Activated T-cell treated with anti-CD3 and anti-CD28 coated beads for 4 hours (primary cell): ENCODE measurements around the gene APBB2.
"Not testable (repeated sequence)": the region's sequence is repeated elsewhere in the genome, so short reads cannot be mapped to it uniquely, and the experiment has no call there.

Experiments
- DNase-seq: peaks from one replicate; pipeline ENCODE4 v3.0.0-alpha.2; 2020

APBB2 gene

DNA sequence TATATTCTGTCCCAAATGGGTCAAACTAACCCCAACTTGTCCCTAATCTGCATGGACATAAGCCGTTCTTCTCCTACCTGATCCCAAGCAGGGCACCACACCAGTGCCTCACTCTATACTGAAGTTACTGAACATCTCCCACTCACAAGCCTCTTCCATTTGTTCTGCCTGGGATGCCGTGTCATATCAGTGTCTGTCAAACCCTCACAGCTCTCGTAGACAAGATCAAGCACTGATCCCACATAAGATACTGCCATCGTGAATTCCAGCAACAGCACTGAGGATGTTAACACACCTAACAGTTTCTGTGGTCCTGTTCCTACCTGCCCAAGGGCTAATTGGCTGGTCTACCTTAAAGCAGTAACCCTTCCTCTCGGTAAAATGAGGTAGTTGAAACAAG is 162.1 kb downstream of the APBB2 start:
- no peak for DNase-seq

DNA sequence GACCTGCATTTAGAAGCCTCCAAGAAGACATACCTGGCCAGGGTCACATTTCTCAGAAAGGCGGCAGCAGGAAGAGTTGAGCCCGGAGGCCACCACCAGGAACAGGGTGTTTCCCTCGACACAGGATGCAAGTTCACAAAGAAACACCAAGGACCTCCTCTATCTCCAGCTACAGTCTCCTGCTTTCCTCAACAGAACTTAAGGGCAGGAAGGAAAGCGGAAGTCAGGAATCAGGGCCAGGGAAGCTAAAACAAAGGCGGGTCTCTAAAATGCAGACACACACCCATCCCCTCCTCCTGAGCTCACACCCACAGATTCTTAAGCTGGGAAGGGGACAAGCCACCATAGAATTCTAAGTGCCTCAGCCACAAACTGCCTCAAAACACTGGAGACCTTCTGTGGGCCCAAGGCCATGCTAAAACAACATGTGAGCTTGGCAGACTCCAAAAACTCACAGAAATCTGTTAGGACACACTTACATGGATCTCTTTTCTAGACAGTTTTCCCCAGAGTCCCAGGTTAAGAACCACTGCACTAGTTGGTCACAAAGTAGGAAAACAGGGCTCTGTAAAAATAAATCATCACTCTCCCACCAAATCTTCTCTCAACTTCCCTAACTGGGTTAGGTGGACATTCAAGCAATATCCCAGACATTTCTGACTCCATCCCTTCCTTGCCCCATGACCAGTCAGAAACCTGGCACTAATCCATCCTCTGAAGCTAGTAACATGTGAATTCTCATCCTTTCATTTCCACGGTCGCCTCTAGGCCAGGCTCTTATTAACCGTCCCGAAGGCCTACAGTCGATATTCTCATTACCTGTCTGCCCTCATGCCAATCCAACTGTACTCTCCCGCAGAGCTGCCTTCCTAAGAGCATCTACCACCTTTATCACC is 163.2 kb downstream of the APBB2 start:
- no peak for DNase-seq

DNA sequence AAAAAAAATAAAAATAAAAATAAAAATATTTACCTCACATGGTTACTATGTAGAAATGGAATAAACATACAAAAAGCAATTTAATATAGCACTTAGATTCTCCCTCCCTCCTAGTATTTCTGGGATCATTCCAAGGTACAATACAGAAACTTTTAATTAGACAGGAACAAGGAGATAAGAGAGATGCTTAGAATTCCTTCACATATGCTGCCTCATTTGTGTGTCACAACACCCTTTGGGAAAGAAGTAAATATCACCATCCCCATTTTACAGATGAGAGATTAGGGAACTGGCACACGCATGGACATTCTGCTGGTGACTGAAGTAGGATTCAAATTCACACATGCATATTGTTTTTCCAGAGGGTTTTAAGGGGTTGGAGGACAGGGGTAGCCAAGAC is 164.2 kb downstream of the APBB2 start:
- DNase-seq, result no peak

- DNase-seq, result not testable (repeated sequence)
Observed at GRCh38 chr4:41049176-41049575, 165.2 kb downstream of the APBB2 start.

- no peak for DNase-seq
Observed at GRCh38 chr4:41044791-41045190, 169.6 kb downstream of the APBB2 start.

- no peak for DNase-seq
Observed at GRCh38 chr4:41044165-41044564, 170.2 kb downstream of the APBB2 start.

- DNase-seq, result no peak
Observed at GRCh38 chr4:41043465-41043864, 170.9 kb downstream of the APBB2 start.

DNA sequence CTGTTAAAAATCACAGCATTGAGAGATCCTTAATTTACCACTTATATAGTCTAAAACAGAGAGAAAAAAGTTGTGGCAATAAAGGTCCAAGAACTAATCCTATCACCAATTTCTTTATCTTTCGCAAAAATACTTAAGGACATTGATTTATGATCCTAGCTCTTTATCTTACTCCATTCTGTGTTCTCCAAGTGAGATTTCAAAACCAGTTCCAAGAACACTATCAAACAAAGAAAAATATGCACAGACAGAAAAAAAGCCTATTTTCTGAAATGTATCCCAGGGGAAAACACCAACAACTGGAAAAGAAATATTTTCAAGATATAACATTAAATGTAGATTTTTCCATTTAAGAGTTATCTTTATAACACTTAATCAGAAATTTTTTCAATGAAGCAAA is 172.8 kb downstream of the APBB2 start:
- DNase-seq, result no peak

DNA sequence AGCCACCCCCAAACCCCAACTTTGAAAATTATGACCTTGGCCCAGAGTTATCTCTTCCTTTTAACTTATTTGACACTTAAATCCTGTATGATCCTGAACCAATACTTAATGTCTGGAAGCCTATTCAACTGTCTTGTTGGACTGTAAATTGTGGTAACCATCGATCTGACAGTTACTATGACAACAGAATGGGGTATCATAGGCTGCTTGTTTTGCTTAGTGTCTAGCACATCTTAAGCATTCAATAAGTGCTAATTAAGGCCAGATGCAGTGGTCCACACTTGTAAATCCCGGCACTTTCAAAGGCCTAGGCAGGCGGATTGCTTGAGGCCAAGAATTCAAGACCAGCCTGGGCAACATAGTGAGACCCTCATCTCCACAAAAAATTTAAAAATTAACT is 175.0 kb downstream of the APBB2 start:
- DNase-seq, result no peak

DNA sequence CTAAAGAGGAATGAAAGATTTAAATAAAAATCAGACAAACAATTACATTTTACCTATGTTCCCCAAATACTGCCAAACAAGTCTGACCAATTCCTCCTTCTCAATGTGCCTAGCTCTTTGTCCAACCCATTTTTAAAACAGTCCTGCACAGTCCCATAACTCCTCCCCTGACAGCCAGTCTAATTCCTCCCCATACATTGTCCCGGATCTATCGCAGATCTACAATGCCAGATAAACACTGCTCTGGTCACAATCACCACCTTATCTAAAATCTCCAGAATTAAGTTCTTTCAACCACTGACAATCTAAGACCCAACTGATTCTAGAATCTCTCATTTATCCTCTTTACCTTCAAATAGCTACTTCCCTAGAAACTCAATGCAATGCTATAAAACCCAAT is 176.0 kb downstream of the APBB2 start:
- DNase-seq, result no peak

DNA sequence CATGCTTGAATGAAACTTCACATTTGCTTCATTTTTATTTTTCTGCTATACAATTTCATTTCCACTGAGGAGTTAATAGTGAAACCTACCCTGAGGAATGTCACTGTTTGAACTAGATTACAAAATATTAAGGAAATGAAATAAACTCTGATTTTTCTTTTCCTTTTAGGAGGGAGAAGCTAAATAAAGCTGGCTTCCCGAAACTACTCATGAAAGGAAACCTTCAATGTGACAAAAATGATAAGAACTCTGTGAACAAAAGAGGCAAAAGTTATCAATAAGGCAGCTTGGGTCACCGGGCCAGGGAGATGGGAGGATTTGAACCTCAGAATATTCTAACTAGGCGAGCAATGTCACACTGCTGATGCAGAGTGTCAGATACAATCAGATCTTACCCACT is 185.2 kb downstream of the APBB2 start:
- no peak for DNase-seq

DNA sequence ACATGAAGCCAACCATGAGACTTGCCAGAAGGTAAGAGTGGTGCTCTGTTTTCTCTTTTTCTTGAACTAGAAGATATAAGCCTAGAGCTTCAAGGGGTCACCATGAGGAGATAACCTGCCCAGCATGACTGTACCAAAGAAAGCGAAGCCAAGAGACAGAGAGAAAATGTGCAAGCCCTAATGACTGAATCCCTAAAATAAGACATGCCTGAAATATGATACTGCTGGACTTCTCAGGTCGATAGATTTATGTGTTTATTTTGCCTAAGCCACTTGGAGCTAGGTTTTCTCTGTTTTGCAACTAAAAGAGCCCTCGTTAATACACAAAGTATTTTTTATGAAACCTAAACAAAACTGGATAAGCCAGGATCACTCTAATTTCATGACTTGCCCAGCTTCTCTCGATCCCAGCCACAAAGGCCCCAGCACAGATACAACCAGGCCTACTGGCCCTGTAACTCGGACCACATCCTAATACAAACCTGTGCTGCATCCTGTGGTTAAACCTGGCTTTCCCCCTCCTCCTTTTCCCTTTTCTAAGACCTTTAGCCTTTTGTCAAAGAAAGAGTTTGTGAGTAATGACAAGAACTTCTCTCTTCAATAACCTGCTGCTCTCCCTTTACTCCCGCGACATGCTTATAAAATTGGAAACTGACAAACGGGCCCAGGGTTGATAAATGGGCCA is 185.8 kb downstream of the APBB2 start:
- no peak for DNase-seq

DNA sequence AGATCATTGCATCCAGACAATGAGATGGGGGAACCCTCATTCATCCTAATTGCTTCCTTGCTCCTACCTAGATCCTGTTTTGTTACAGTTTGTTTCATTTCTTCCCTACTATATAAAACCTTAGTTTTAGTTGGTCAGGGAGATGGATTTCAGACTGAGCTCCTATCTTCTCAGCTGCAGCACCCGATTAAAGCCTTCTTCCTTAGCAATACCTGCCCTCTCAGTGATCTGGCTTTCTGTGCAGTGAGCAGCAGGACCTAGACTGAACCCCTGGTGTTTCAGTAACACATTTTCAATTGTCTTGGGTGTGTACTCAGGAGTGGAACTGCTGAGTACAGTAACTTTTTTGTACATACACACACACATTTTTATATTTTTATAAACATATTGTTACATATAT is 187.4 kb downstream of the APBB2 start:
- no peak for DNase-seq

GRCh38 chr4:41025824-41026223 is 188.5 kb downstream of the APBB2 start:
- no peak for DNase-seq

DNA sequence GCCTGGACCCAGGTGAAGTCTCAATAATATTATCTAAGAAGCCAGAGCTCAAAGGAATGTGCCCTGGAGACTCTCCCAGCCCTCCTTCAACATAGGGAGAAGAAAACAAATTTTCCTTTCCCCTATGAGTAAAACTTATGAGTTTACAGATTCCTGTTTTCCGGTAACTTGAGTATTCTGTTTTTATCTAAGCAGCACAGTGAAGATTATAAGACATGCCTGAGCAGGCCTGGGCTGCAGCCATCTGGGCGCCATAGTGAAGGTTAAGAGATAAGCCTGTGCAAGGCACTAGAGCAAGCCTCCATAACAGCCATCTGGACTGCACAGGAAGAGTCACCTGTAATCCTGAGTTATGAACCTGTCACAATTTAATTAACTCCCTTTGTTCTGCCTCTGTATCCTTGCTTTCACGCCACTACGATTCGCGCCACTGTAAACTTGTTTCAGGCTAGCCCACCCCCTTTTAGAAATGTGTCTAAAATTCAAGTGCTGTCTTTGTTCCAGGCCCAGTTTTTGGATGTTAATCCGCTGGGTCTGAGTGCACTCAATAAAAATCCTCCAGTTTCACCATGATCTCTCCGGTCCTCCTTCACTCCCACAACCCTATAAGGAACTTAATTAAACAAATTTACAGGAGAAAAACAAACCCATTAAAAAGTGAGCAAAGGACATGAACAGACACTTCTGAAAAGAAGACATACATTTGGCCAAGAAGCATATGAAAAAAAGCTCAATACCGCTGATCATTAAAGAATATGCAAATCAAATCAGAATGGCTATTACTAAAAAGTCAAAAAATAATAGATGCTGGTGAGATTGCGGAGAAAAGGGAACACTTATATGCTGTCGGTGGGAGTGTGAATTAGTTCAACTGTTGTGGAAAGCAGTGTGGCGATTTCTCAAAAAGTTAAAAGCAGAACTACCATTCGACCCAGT is 189.5 kb downstream of the APBB2 start:
- no peak for DNase-seq

DNA sequence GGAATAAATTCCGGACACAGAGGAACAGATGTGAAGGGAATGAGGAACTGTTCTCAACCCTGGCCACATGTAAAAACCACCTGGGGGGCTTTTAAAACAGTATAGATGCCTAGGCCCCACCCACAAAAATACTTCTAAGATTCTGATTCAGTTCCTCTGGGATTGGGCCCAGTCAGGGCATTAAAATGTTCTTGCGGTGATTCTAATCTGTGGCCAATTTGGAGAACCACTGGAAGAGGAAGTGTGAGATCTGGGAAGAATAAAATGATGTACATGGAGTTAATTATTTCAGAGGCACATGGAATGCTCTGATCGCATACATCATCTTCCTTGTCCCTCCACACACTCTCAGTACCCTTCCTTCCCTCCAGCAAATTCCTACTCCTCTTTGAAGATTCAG is 192.2 kb downstream of the APBB2 start:
- DNase-seq, result no peak

DNA sequence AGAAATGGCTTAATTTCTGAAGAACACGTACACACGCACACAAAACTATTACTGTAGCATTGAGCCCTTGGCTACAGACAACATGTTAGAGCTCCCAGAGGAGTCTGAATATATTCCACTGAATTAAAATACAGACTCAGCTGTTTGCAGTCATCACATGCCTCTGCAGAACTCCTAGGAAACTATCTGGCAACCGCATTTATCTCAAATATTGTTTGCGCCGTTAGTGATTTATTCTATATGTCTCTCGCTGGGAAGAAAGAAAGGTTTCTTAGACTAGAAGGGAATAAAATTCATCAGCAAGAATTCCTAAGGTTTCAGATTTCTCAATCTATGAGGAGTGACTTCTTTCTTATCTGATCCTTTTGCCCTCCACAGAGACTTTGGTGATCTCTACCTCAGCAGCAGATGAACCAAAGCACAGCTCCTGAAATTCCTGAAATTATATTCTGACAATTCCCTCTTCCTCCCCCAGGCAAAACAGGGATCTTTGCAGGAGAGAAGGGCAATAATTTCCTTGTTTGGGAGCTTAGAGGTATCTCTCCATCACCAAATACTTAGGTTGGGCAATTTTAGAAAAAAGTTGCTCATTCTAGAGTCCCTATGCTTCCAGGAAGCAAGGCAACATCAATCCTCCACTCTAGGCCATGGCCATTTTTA is 199.2 kb downstream of the APBB2 start:
- DNase-seq, result no peak

GRCh38 chr4:41014158-41014557 is 200.2 kb downstream of the APBB2 start:
- DNase-seq, result no peak

GRCh38 chr4:41013746-41014145 is 200.6 kb downstream of the APBB2 start:
- DNase-seq, result no peak

DNA sequence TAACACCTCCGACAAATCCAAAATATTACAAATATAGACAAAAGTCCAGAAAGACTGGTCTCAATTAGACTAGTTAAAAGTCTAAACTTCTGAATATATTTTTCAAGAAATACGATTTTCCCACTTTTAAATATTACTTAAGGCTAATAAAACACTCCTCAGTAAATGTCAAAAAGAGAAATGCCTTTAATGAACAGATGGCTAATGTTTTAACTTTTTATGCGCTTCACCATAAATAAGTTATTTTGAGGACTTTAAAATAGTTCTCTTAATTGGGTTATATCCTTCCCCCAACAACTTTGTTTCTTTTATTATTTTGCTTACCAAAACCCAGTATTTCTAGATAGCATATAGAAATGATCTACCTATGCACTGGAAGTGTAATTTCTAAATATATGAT is 201.4 kb downstream of the APBB2 start:
- no peak for DNase-seq

GRCh38 chr4:41012293-41012692 is 202.0 kb downstream of the APBB2 start:
- DNase-seq, result no peak

GRCh38 chr4:41009411-41009810 is 204.9 kb downstream of the APBB2 start:
- DNase-seq, result no peak

- no peak for DNase-seq
Observed at GRCh38 chr4:41006141-41006540, 208.2 kb downstream of the APBB2 start.
